ENCODE results near the gene FOXF1. TPM values are rescaled to one million over a fixed set of nuclear protein-coding genes. Genes with fewer than 3 reads are reported as not detected.

Gene FOXF1
- total RNA-seq, 1 experiment from 2014 or later: not detected

GRCh38 chr16:86501989-86502855 is 8.1 kb upstream of the FOXF1 start:
- no TSS peak for BruUV-seq (replicated peaks)
- Histone ChIP-seq H3K9me2 (replicated peaks; ENCODE audit: low read length) (no peaks in the 10 kb centered on the region), H3K27ac (ENCODE audit: low read length) (no peak overlapping the region), H3K4me3 (ENCODE audit: low read length) (no peak overlapping the region), H3K79me2 (ENCODE audit: low read length) (no peaks in the 10 kb centered on the region), H3F3A (ENCODE audit: low read length, unreplicated experiment) (no peaks in the 10 kb centered on the region), H4K20me1 (ENCODE audit: low read length) (no peaks in the 10 kb centered on the region), H3K36me3 (ENCODE audit: low read depth, low read length) (no peaks in the 10 kb centered on the region), H3K9me3 (ENCODE audit: low read length) (no peaks in the 10 kb centered on the region), H3K4me2 (ENCODE audit: low read length) (no peak overlapping the region), H3K27me3 (ENCODE audit: low read length) (peaks cover 91% of the 10 kb centered on the region), H3K4me1 (ENCODE audit: insufficient read depth, low read length) (no peaks in the 10 kb centered on the region), H3K9ac (ENCODE audit: low read length) (no peak overlapping the region), H2AFZ (ENCODE audit: low read length) (no peak overlapping the region)
- no peak for TF ChIP-seq CTCF (conservative IDR thresholded peaks at IDR 0.05; ENCODE audit: low read depth, low read length)
- TF ChIP-seq EZH2phosphoT487 (IDR thresholded peaks at IDR 0.05; ENCODE audit: borderline replicate concordance, low read length): no peak
- TF ChIP-seq EZH2 (IDR thresholded peaks at IDR 0.05; ENCODE audit: low read length, unreplicated experiment): no peak
- ChIA-PET CTCF (no interaction called here), POLR2A (ENCODE audit: unreplicated experiment) (no interaction called here)
- DNase-seq: no peak
- ATAC-seq: no peak
- intact Hi-C loops (cut with micrococcal nuclease): no loop called here

- no peaks in the 10 kb centered on the region for H3K79me2 ChIP-seq (ENCODE audit: low read length)
- no peak overlapping the region for H3K9ac ChIP-seq (ENCODE audit: low read length)
- no peaks in the 10 kb centered on the region for H3K4me1 ChIP-seq (ENCODE audit: insufficient read depth, low read length)
- ChIA-PET POLR2A (ENCODE audit: unreplicated experiment) (no interaction called here), CTCF (no interaction called here)
- no peak overlapping the region for H3K27ac ChIP-seq (ENCODE audit: low read length)
- no peak overlapping the region for H2AFZ ChIP-seq (ENCODE audit: low read length)
- TF ChIP-seq EZH2 (IDR thresholded peaks at IDR 0.05; ENCODE audit: low read length, unreplicated experiment) (no peak), CTCF (conservative IDR thresholded peaks at IDR 0.05; ENCODE audit: low read depth, low read length) (no peak)
- BruUV-seq (replicated peaks): no TSS peak
- no peaks in the 10 kb centered on the region for H4K20me1 ChIP-seq (ENCODE audit: low read length)
- no peak overlapping the region for H3K4me3 ChIP-seq (ENCODE audit: low read length)
- ATAC-seq: no peak
- no peaks in the 10 kb centered on the region for H3K36me3 ChIP-seq (ENCODE audit: low read depth, low read length)
- peaks cover 96% of the 10 kb centered on the region for H3K27me3 ChIP-seq (ENCODE audit: low read length)
- intact Hi-C loops (cut with micrococcal nuclease): no loop called here
- no peak overlapping the region for H3K4me2 ChIP-seq (ENCODE audit: low read length)
- no peaks in the 10 kb centered on the region for H3K9me3 ChIP-seq (ENCODE audit: low read length)
- no peaks in the 10 kb centered on the region for H3F3A ChIP-seq (ENCODE audit: low read length, unreplicated experiment)
- DNase-seq: no peak
- no peaks in the 10 kb centered on the region for H3K9me2 ChIP-seq (replicated peaks; ENCODE audit: low read length)
Measured at GRCh38 chr16:86502856-86503748, 7.2 kb upstream of the FOXF1 start.
